ENCODE results near the gene PRUNE1.

GRCh38 chr1:151009206-151009587 lies 948 bp downstream of the PRUNE1 start:
- TF ChIP-seq CTCF (IDR thresholded peaks at IDR 0.05): no peak
- no peak for TF ChIP-seq POLR2A (IDR thresholded peaks at IDR 0.05)
